ENCODE results near the gene BANK1.

BANK1 gene

DNA sequence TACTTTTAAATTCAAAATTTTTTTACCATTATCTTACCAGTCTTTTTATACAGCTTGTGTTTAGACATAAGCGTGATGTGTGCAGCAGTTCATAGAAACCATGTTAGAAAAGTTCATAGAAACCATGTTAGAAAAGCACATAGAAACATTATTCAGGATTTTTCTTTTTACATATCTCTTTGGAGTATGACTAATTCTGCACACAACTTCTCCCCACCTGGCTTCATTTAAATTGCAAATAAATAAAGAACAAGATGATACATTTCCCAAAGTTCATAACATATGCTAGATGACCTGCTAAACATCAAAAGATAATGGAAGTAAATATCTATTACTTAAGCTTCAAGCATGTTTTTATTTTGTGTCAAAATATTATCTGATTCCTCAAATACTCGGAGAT lies 201.9 kb downstream of the BANK1 start:
- Histone ChIP-seq H3K9ac (ENCODE audit: low read length) (no peak overlapping the region), H3K27ac (ENCODE audit: low read depth, low read length, poor library complexity, severe bottlenecking) (no peak overlapping the region), H3K4me1 (ENCODE audit: insufficient read depth, low read length, severe bottlenecking) (peaks cover 7% of the 10 kb centered on the region), H3K79me2 (ENCODE audit: insufficient read depth, low read length) (no peaks in the 10 kb centered on the region), H3F3A (ENCODE audit: insufficient read depth, low read length) (no peaks in the 10 kb centered on the region), H3K4me3 (ENCODE audit: low read depth, low read length, poor library complexity, severe bottlenecking) (no peak overlapping the region), H4K20me1 (ENCODE audit: insufficient read depth, low read length) (no peaks in the 10 kb centered on the region), H3K9me2 (ENCODE audit: low read depth, low read length) (no peaks in the 10 kb centered on the region), H2AFZ (ENCODE audit: low read length) (no peak overlapping the region), H3K36me3 (ENCODE audit: insufficient read depth, low read length) (no peaks in the 10 kb centered on the region), H3K27me3 (ENCODE audit: insufficient read depth, low read length) (no peaks in the 10 kb centered on the region), H3K4me2 (ENCODE audit: low read length) (no peak overlapping the region), H3K9me3 (ENCODE audit: low read length) (no peaks in the 10 kb centered on the region)
- TF ChIP-seq, protein P1, sequence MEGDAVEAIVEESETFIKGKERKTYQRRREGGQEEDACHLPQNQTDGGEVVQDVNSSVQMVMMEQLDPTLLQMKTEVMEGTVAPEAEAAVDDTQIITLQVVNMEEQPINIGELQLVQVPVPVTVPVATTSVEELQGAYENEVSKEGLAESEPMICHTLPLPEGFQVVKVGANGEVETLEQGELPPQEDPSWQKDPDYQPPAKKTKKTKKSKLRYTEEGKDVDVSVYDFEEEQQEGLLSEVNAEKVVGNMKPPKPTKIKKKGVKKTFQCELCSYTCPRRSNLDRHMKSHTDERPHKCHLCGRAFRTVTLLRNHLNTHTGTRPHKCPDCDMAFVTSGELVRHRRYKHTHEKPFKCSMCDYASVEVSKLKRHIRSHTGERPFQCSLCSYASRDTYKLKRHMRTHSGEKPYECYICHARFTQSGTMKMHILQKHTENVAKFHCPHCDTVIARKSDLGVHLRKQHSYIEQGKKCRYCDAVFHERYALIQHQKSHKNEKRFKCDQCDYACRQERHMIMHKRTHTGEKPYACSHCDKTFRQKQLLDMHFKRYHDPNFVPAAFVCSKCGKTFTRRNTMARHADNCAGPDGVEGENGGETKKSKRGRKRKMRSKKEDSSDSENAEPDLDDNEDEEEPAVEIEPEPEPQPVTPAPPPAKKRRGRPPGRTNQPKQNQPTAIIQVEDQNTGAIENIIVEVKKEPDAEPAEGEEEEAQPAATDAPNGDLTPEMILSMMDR (IDR thresholded peaks at IDR 0.05; ENCODE audit: low read length): no peak
- TF ChIP-seq EZH2 (IDR thresholded peaks at IDR 0.05; ENCODE audit: borderline replicate concordance, low read length): no peak

DNA sequence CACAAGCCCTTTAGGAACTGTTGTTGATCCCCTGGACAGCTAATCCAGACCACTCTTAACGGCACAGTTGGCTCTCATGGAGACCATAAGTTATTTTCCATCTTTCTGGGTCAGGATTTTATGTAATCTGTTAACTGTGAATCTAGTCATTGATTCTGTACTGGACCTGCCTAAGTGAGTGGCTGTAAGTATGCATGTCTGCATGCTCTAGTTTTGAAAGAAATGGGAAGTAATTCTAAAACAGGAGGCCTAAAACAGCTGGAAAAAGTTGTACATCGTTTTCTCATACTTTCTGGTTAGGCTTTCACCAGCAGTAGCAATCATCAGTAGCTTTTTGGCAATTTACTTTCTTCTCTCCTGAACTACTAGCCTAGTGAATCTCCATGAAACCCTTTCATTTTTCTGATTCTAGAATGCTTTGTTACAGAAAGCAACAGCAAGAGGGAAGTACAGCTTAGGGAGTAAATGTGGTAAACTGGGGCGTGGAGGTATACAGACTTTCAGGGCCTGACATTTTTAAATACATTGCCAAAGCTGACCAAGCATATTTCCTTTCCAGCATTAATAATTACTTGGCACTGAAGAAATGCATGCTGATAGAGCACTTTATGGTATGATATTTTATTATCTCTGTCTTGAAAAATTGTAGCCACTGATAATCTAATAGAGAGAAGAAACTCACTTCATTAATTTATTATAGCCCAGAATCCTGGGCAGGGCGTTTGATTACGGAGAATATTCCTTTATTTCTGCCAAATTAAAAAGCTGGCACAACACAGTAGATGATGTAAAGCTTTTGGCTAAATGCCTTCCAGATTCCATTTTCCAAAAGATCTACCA lies 202.7 kb downstream of the BANK1 start:
- Histone ChIP-seq H3K27me3 (ENCODE audit: insufficient read depth, low read length) (no peaks in the 10 kb centered on the region), H3K36me3 (ENCODE audit: insufficient read depth, low read length) (no peaks in the 10 kb centered on the region), H3K4me2 (ENCODE audit: low read length) (no peak overlapping the region), H3K4me3 (ENCODE audit: low read depth, low read length, poor library complexity, severe bottlenecking) (no peak overlapping the region), H3F3A (ENCODE audit: insufficient read depth, low read length) (no peaks in the 10 kb centered on the region), H3K27ac (ENCODE audit: low read depth, low read length, poor library complexity, severe bottlenecking) (peak overlapping the region; percentile 2), H2AFZ (ENCODE audit: low read length) (no peak overlapping the region), H4K20me1 (ENCODE audit: insufficient read depth, low read length) (no peaks in the 10 kb centered on the region), H3K9me2 (ENCODE audit: low read depth, low read length) (no peaks in the 10 kb centered on the region), H3K79me2 (ENCODE audit: insufficient read depth, low read length) (no peaks in the 10 kb centered on the region), H3K9me3 (ENCODE audit: low read length) (no peaks in the 10 kb centered on the region), H3K4me1 (ENCODE audit: insufficient read depth, low read length, severe bottlenecking) (peaks cover 7% of the 10 kb centered on the region), H3K9ac (ENCODE audit: low read length) (no peak overlapping the region)
- TF ChIP-seq EZH2 (IDR thresholded peaks at IDR 0.05; ENCODE audit: borderline replicate concordance, low read length): no peak
- TF ChIP-seq, protein P1 (IDR thresholded peaks at IDR 0.05; ENCODE audit: low read length): no peak

DNA sequence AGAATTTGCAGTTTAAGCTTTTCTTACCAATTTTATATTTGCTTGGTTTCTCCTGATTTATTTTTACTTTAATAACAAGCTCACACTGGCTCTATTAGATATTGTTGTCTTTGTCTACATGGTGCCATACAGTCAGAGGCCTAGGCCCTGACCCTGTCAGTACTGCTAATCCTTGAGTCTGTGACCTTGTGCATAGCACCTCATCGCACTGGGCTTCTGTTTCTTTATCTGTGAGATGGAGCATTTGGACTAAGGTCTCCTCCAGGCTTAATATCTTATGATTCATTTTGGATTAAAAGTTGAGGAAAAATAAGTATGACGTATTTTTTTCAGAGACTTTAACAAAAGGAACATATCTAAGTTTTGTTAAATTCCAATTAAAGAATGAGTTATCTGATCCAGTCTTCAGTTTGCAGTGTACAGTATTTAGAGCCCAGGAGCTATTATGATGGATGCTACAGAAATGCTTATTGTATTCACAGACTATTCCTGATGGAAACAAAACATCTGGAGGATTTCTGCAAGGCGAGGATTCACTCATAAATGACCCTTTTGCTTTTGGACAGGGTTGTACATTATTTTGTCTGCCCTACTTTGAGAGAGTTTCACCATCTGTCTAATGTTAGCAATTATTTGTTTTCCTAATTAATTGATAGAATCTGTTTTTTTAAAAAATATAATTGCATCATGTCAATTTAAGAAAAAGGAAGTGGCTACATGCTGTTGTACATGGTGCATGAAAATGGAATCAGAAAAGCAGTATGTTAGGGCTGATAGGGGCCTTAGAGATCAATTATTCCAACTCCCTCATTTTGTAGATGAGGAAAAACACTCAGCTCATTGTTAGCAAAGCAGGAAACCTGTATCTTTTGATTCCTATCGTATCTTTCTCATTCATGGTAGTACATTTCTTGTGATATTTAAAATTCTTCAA lies 203.6 kb downstream of the BANK1 start:
- no peak for TF ChIP-seq EZH2 (IDR thresholded peaks at IDR 0.05; ENCODE audit: borderline replicate concordance, low read length)
- TF ChIP-seq, protein P1 (IDR thresholded peaks at IDR 0.05; ENCODE audit: low read length): no peak
- no peaks in the 10 kb centered on the region for H3K9me3 ChIP-seq (ENCODE audit: low read length)
- H3K4me3 ChIP-seq (ENCODE audit: low read depth, low read length, poor library complexity, severe bottlenecking): no peak overlapping the region
- no peaks in the 10 kb centered on the region for H3F3A ChIP-seq (ENCODE audit: insufficient read depth, low read length)
- no peaks in the 10 kb centered on the region for H3K36me3 ChIP-seq (ENCODE audit: insufficient read depth, low read length)
- no peak overlapping the region for H3K4me2 ChIP-seq (ENCODE audit: low read length)
- no peak overlapping the region for H2AFZ ChIP-seq (ENCODE audit: low read length)
- H3K9ac ChIP-seq (ENCODE audit: low read length): no peak overlapping the region
- H3K27me3 ChIP-seq (ENCODE audit: insufficient read depth, low read length): no peaks in the 10 kb centered on the region
- peaks cover 7% of the 10 kb centered on the region for H3K4me1 ChIP-seq (ENCODE audit: insufficient read depth, low read length, severe bottlenecking)
- no peaks in the 10 kb centered on the region for H4K20me1 ChIP-seq (ENCODE audit: insufficient read depth, low read length)
- no peaks in the 10 kb centered on the region for H3K9me2 ChIP-seq (ENCODE audit: low read depth, low read length)
- H3K79me2 ChIP-seq (ENCODE audit: insufficient read depth, low read length): no peaks in the 10 kb centered on the region
- H3K27ac ChIP-seq (ENCODE audit: low read depth, low read length, poor library complexity, severe bottlenecking): no peak overlapping the region

All from OCI-LY1 (cell line).